HG02943 (cell line): ENCODE data around the gene DHRS3.
"Not testable (repeated sequence)": the region's sequence is repeated elsewhere in the genome, so short reads cannot be mapped to it uniquely, and the experiment has no call there.

Experiments used
- ATAC-seq: cut with Tn5 transposase; IDR thresholded peaks from one replicate; pipeline ENCODE4 v1.9.1; 2021; ENCODE audit warnings: mild to moderate bottlenecking, low read depth, moderate library complexity; ENCODE audit not compliant: unreplicated experiment

DHRS3 gene

GRCh38 chr1:12525311-12526181 lies 92.5 kb downstream of the DHRS3 start:
- no peak for ATAC-seq

GRCh38 chr1:12524266-12524665 lies 93.7 kb downstream of the DHRS3 start:
- no peak for ATAC-seq

GRCh38 chr1:12522780-12523179 lies 95.2 kb downstream of the DHRS3 start:
- not testable (repeated sequence) for ATAC-seq

- no peak for ATAC-seq
Measured at GRCh38 chr1:12521096-12521495, 96.9 kb downstream of the DHRS3 start.

GRCh38 chr1:12519693-12520364 lies 98.2 kb downstream of the DHRS3 start:
- ATAC-seq = no peak

- ATAC-seq = no peak
Measured at GRCh38 chr1:12518931-12519692, 98.9 kb downstream of the DHRS3 start.
